Measurements from ENCODE around the gene CRELD1. TPM values are rescaled to one million over a fixed set of nuclear protein-coding genes. Genes with fewer than 3 reads are reported as not detected.

Gene CRELD1
- total RNA-seq, 1 experiment from 2014 or later, result 15.5 TPM

DNA sequence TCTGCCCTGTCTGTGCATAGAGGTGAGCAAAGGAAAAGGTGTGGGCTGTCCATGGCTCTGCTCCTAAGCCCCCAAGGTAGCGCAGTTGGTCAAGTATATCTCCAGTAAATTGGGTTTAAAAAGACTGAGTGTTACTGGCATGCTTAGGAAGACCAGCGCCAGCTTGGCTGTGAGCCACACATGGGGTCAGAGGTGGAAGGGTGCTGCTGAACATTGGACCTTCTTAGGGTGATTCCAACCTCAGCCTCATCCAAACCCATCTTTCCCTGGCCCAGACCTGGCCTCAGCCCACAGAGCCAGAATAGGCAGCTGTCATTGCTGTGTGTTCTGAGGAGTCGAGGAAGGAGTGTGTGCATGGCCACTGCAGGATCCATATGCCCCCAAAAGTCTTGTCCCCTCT is 25.3 kb upstream of the CRELD1 start:
- H3K4ac ChIP-seq (ENCODE audit: low read depth, low read length), result no peak overlapping the region
- H2BK15ac ChIP-seq (ENCODE audit: low read depth, low read length), result no peak overlapping the region
- H3K79me2 ChIP-seq (ENCODE audit: insufficient read depth, low read length), result no peaks in the 10 kb centered on the region
- H2BK20ac ChIP-seq (ENCODE audit: low read depth, low read length, poor library complexity, severe bottlenecking), result no peak overlapping the region
- H3K9ac ChIP-seq (ENCODE audit: extremely low read depth, insufficient read length, low read length), result no peak overlapping the region
- no peaks in the 10 kb centered on the region for H3K4me1 ChIP-seq (ENCODE audit: insufficient read depth, low read length)
- peaks cover 0 to 5% (median 0%) of the 10 kb centered on the region in 3 experiments; a peak in 1 of 7 replicates for H3K36me3 Mint-ChIP-seq (ENCODE audit: insufficient read depth in 1 of 3, low read depth in 3 of 3)
- H3K56ac ChIP-seq (ENCODE audit: insufficient read length, low read depth, low read length), result no peak overlapping the region
- H2BK5ac ChIP-seq (ENCODE audit: insufficient read length, low read length), result no peak overlapping the region
- no peak overlapping the region for H3K27ac ChIP-seq (ENCODE audit: insufficient read length, low read depth, low read length)
- TF ChIP-seq, protein P1, sequence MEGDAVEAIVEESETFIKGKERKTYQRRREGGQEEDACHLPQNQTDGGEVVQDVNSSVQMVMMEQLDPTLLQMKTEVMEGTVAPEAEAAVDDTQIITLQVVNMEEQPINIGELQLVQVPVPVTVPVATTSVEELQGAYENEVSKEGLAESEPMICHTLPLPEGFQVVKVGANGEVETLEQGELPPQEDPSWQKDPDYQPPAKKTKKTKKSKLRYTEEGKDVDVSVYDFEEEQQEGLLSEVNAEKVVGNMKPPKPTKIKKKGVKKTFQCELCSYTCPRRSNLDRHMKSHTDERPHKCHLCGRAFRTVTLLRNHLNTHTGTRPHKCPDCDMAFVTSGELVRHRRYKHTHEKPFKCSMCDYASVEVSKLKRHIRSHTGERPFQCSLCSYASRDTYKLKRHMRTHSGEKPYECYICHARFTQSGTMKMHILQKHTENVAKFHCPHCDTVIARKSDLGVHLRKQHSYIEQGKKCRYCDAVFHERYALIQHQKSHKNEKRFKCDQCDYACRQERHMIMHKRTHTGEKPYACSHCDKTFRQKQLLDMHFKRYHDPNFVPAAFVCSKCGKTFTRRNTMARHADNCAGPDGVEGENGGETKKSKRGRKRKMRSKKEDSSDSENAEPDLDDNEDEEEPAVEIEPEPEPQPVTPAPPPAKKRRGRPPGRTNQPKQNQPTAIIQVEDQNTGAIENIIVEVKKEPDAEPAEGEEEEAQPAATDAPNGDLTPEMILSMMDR (conservative IDR thresholded peaks at IDR 0.05), result no peak
- no peaks in the 10 kb centered on the region; a peak in 2 of 5 replicates for H3K9me3 Mint-ChIP-seq
- H3K14ac ChIP-seq (ENCODE audit: insufficient read depth, low read length), result no peak overlapping the region
- no peak overlapping the region for H2AFZ ChIP-seq (ENCODE audit: low read length)
- WGBS (ENCODE audit: extremely low coverage, insufficient read length, low lambda C conversion rate), result no CpG with 5 or more reads among the region's 3 CpGs
- no peak overlapping the region for H2BK120ac ChIP-seq (ENCODE audit: low read depth, low read length, poor library complexity, severe bottlenecking)
- peaks cover 2% of the 10 kb centered on the region; the same call in 1 of the 2 replicates for H3K27me3 Mint-ChIP-seq (ENCODE audit: low read depth)
- no peak overlapping the region for H3K23ac ChIP-seq (ENCODE audit: insufficient read length, low read depth, low read length)
- no peak overlapping the region for H2BK12ac ChIP-seq (ENCODE audit: insufficient read length, low read depth, low read length)
- H4K8ac ChIP-seq (replicated peaks; ENCODE audit: insufficient read length, low read depth, low read length), result no peak overlapping the region
- no peak overlapping the region for H3K27ac Mint-ChIP-seq
- no peaks in the 10 kb centered on the region for H3K79me1 ChIP-seq (ENCODE audit: insufficient read depth, low read depth, low read length, poor library complexity, severe bottlenecking)
- no peak overlapping the region for H3T11ph ChIP-seq (ENCODE audit: low read length)
- H4K5ac ChIP-seq (ENCODE audit: insufficient read length, low read depth, low read length), result no peak overlapping the region
- no peak for DNase-seq
- no peaks in the 10 kb centered on the region for H3K9me3 ChIP-seq (ENCODE audit: control insufficient read depth, low read depth, low read length)
- H3K27me3 ChIP-seq (ENCODE audit: insufficient read depth, low read length), result no peaks in the 10 kb centered on the region
- H3K4me1 Mint-ChIP-seq, result peaks cover 2 to 3% of the 10 kb centered on the region in 2 experiments
- no peak overlapping the region for H4K91ac ChIP-seq (ENCODE audit: insufficient read length, low read depth, low read length)
- H3K18ac ChIP-seq (ENCODE audit: insufficient read length, low read depth, low read length), result no peak overlapping the region
- no peaks in the 10 kb centered on the region for H4K20me1 ChIP-seq (ENCODE audit: control insufficient read depth, insufficient read depth, insufficient read length)
- no peak overlapping the region for H3K4me3 Mint-ChIP-seq
- H3K4me2 ChIP-seq (ENCODE audit: insufficient read depth, insufficient read length, low read length), result no peak overlapping the region
- H3K23me2 ChIP-seq (ENCODE audit: insufficient read length, low read depth, low read length, poor library complexity, severe bottlenecking), result no peaks in the 10 kb centered on the region
- H2AK5ac ChIP-seq (ENCODE audit: insufficient read length, low read length), result no peak overlapping the region
